LNCaP clone FGC (cell line): Measurements from ENCODE around the gene BRWD1.

Experiments
- DNase-seq: peaks from one replicate; pipeline ENCODE4 v3.0.0-alpha.2; 2011; ENCODE audit warnings: low read depth
- H3K4me3 ChIP-seq: 2 replicates; pipeline ENCODE4 v1.5.1; 2011; ENCODE audit warnings: mild to moderate bottlenecking, low read depth, low read length, control low read depth
- CTCF ChIP-seq: IDR thresholded peaks from 2 replicates; pipeline ENCODE4 v1.5.1; 2012; ENCODE audit warnings: mild to moderate bottlenecking; ENCODE audit not compliant: control insufficient read depth, insufficient read depth; ENCODE audit errors: extremely low read depth

The BRWD1 gene

GRCh38 chr21:39313571-39314142 lies at the start of gene BRWD1:
BRWD1 (minus strand) TSS chr21:39313632; CDS start chr21:39313491, 141 bp downstream.
- H3K4me3 ChIP-seq: peak within 1 kb of the TSS; percentile 54
- TF ChIP-seq CTCF: peak; percentile 33
- DNase-seq: peak; percentile 45

- TF ChIP-seq CTCF: no peak
- DNase-seq: no peak
- H3K4me3 ChIP-seq: no peak overlapping the region
Measured at GRCh38 chr21:39362733-39363132, 49.3 kb upstream of the BRWD1 start.

- TF ChIP-seq CTCF: no peak
- DNase-seq: no peak
- no peak overlapping the region for H3K4me3 ChIP-seq
Measured at GRCh38 chr21:39359382-39359781, 46.0 kb upstream of the BRWD1 start.

- DNase-seq: no peak
- H3K4me3 ChIP-seq: no peak overlapping the region
- TF ChIP-seq CTCF: no peak
Measured at GRCh38 chr21:39353295-39353694, 39.9 kb upstream of the BRWD1 start.

- peak overlapping the region; percentile 77 for H3K4me3 ChIP-seq
- no peak for DNase-seq
- TF ChIP-seq CTCF: no peak
Measured at GRCh38 chr21:39350094-39351005, 36.9 kb upstream of the BRWD1 start.

GRCh38 chr21:39349211-39350093 lies 36.0 kb upstream of the BRWD1 start:
- H3K4me3 ChIP-seq: peak overlapping the region; percentile 77
- no peak for TF ChIP-seq CTCF
- DNase-seq: peak; percentile 89
